Sigmoid colon (tissue), 7 donors: Measurements from ENCODE around the gene CNTN1. TPM values are rescaled to one million over a fixed set of nuclear protein-coding genes. Genes with fewer than 3 reads are reported as not detected.

ENCODE experiments used
- DNase-seq: peaks from one replicate; pipeline ENCODE4 v3.0.0-alpha.2; 2019
- H3K27ac ChIP-seq, 4 donors: fragments of 200-600 bp; sonication (generic); one replicate each; pipeline ENCODE4 v1.5.1; 2016 to 2019; ENCODE audit warnings: mild to moderate bottlenecking in 1 of 4
- H3K27me3 ChIP-seq, 3 donors: fragments of 200-600 bp; sonication (generic); one replicate each; pipeline ENCODE4 v1.5.1; 2019; ENCODE audit warnings: mild to moderate bottlenecking in 1 of 3
- H3K36me3 ChIP-seq, 4 donors: fragments of 200-600 bp; sonication (generic); one replicate each; pipeline ENCODE4 v1.5.1; 2016 to 2019
- H3K4me1 ChIP-seq, 4 donors: fragments of 200-600 bp; sonication (generic); one replicate each; pipeline ENCODE4 v1.5.1; 2017 to 2019
- H3K4me3 ChIP-seq, 4 donors: fragments of 200-600 bp; sonication (generic); one replicate each; pipeline ENCODE4 v1.5.1; 2017 to 2019; ENCODE audit warnings: mild to moderate bottlenecking in 2 of 4, moderate library complexity in 1 of 4
- H3K9me3 ChIP-seq, 4 donors: fragments of 200-600 bp in 3 of 4; sonication (generic) in 3 of 4; one replicate each; pipeline versions ENCODE4 v1.5.1 to v1.6.1; 2013 to 2019
- CTCF ChIP-seq, 4 experiments: fragments of 450-650 bp in 3 of 4; fragments of 200-600 bp in 1 of 4; IDR thresholded peaks; one replicate each; pipeline ENCODE4 v1.5.1; 2016 to 2019; ENCODE audit warnings: antibody characterized with exemption in 4 of 4, mild to moderate bottlenecking in 3 of 4, moderate library complexity in 2 of 4
- EP300 ChIP-seq, 4 donors: sonication (generic); formaldehyde crosslinking; IDR thresholded peaks; one replicate each; pipeline ENCODE4 v1.6.1; 2017; ENCODE audit warnings: antibody characterized with exemption in 4 of 4
- POLR2A ChIP-seq, 2 donors: fragments of 450-650 bp; IDR thresholded peaks; one replicate each; pipeline ENCODE4 v1.6.1; 2016; ENCODE audit warnings: antibody characterized with exemption in 2 of 2, mild to moderate bottlenecking in 2 of 2, moderate library complexity in 2 of 2
- POLR2AphosphoS5 ChIP-seq, 4 donors: sonication (generic); formaldehyde crosslinking; IDR thresholded peaks; one replicate each; pipeline ENCODE4 v1.6.1; 2017; ENCODE audit warnings: antibody characterized with exemption in 4 of 4
- WGBS, 2 donors: extraction: QIAGEN DNeasy Blood & Tissue Kit; methylation state at CpG; one replicate each; pipeline ENCODE4 v1.1.7; 2013; 5-methylcytosine and 5-hydroxymethylcytosine counted together
- intact Hi-C: fragments of 100-400 bp; cut with DNase I; formaldehyde crosslinking; loops from one replicate; pipeline ENCODE4 v1.15.1; 2023
- polyA plus RNA-seq, 3 donors: library from polyadenylated mRNA; stranded (reverse); fragments of 200-250 nt; gene quantifications; one replicate each; pipeline ENCODE4 v1.2.3, GENCODE V29; 2013
- total RNA-seq, 4 donors: library from RNA; depleted of rRNA; stranded (reverse); fragments of >200 nt; gene quantifications; one replicate each; pipeline ENCODE4 v1.1.0, GENCODE V29; 2016
- donor health status: healthy with polysubstance abuse.
- donor health status: Bipolar disorder and iron deficiency.
- donor health status: healthy.

CNTN1 gene
- total and polyA plus RNA-seq, 7 donors = 0.46 to 23.2 (median 5.9) TPM

- Histone ChIP-seq H3K36me3 (no peaks in the 10 kb centered on the region), H3K4me1 (no peaks in the 10 kb centered on the region), H3K27me3 (no peaks in the 10 kb centered on the region), H3K4me3 (no peak overlapping the region), H3K27ac (no peak overlapping the region), H3K9me3 (no peaks in the 10 kb centered on the region)
- intact Hi-C loops = no loop called here
- 17 to 49% methylated on average over 1 of the region's 1 CpG for WGBS, 2 donors
- TF ChIP-seq POLR2A (IDR thresholded peaks at IDR 0.05) (no peak), POLR2AphosphoS5 (IDR thresholded peaks at IDR 0.05) (no peak), EP300 (IDR thresholded peaks at IDR 0.05) (no peak), CTCF (IDR thresholded peaks at IDR 0.05) (no peak)
- DNase-seq = no peak
These were observed 24.1 kb upstream of the CNTN1 start for GRCh38 chr12:40668099-40668529.

- no peak overlapping the region for H3K4me3 ChIP-seq
- no peaks in the 10 kb centered on the region for H3K27me3 ChIP-seq
- TF ChIP-seq CTCF (IDR thresholded peaks at IDR 0.05) (no peak), EP300 (IDR thresholded peaks at IDR 0.05) (no peak), POLR2A (IDR thresholded peaks at IDR 0.05) (no peak), POLR2AphosphoS5 (IDR thresholded peaks at IDR 0.05) (no peak)
- 10 to 32% methylated on average over 2 of the region's 2 CpGs for WGBS, 2 donors
- no peak for DNase-seq
- intact Hi-C loops = no loop called here
- H3K36me3 ChIP-seq = no peaks in the 10 kb centered on the region
- H3K27ac ChIP-seq = no peak overlapping the region
- H3K4me1 ChIP-seq = no peaks in the 10 kb centered on the region
- no peaks in the 10 kb centered on the region for H3K9me3 ChIP-seq
These were observed 19.4 kb upstream of the CNTN1 start for GRCh38 chr12:40672741-40673271.

- Histone ChIP-seq H3K27ac (no peak overlapping the region), H3K27me3 (no peaks in the 10 kb centered on the region), H3K4me3 (no peak overlapping the region), H3K4me1 (no peaks in the 10 kb centered on the region), H3K36me3 (no peaks in the 10 kb centered on the region), H3K9me3 (no peaks in the 10 kb centered on the region)
- TF ChIP-seq CTCF (IDR thresholded peaks at IDR 0.05) (no peak), POLR2AphosphoS5 (IDR thresholded peaks at IDR 0.05) (no peak), EP300 (IDR thresholded peaks at IDR 0.05) (no peak), POLR2A (IDR thresholded peaks at IDR 0.05) (no peak)
- WGBS, 2 donors = 81 to 84% methylated on average over 2 of the region's 2 CpGs
- intact Hi-C loops = no loop called here
- DNase-seq = no peak
These were observed 11.1 kb upstream of the CNTN1 start for GRCh38 chr12:40681148-40681547.

GRCh38 chr12:40684986-40685385, 7.3 kb upstream of the CNTN1 start:
- no peak overlapping the region for H3K4me3 ChIP-seq
- H3K9me3 ChIP-seq = no peaks in the 10 kb centered on the region
- intact Hi-C loops = no loop called here
- peaks cover 0 to 1% (median 0%) of the 10 kb centered on the region in 3 donors for H3K27me3 ChIP-seq
- 74 to 79% methylated on average over 4 of the region's 4 CpGs for WGBS, 2 donors
- H3K36me3 ChIP-seq = no peaks in the 10 kb centered on the region
- H3K4me1 ChIP-seq = no peaks in the 10 kb centered on the region
- no peak overlapping the region for H3K27ac ChIP-seq
- no peak for DNase-seq
- TF ChIP-seq EP300 (IDR thresholded peaks at IDR 0.05) = no peak
- no peak for TF ChIP-seq CTCF (IDR thresholded peaks at IDR 0.05)
- no peak for TF ChIP-seq POLR2AphosphoS5 (IDR thresholded peaks at IDR 0.05)
- no peak for TF ChIP-seq POLR2A (IDR thresholded peaks at IDR 0.05)
